Stomach (tissue), 9 donors: ENCODE results near the gene RAB18. TPM values are rescaled to one million over a fixed set of nuclear protein-coding genes. Genes with fewer than 3 reads are reported as not detected.
A peak's percentile ranks its signal among the peaks of the same experiment; 100 is the strongest.

Experiments
- DNase-seq, 2 donors: peaks; one replicate each; pipeline versions ENCODE4 v3.0.0 to v3.0.0-alpha.2; 2013 to 2019
- H3K27ac ChIP-seq, 5 donors: fragments of 200-600 bp in 4 of 5; sonication (generic) in 4 of 5; one replicate each; pipeline ENCODE4 v1.5.1; 2013 to 2019; ENCODE audit warnings: mild to moderate bottlenecking in 1 of 5, moderate library complexity in 1 of 5
- H3K27me3 ChIP-seq, 3 donors: fragments of 200-600 bp; sonication (generic); one replicate each; pipeline ENCODE4 v1.5.1; 2017 to 2019; ENCODE audit warnings: mixed run types in 1 of 3
- H3K36me3 ChIP-seq, 4 donors: fragments of 200-600 bp; sonication (generic); 1 replicate in 3 of 4; 2 replicates in 1 of 4; pipeline ENCODE4 v1.5.1; 2016 to 2019
- H3K4me1 ChIP-seq, 4 donors: fragments of 200-600 bp; sonication (generic); one replicate each; pipeline ENCODE4 v1.5.1; 2016 to 2019
- H3K4me3 ChIP-seq, 4 donors: fragments of 200-600 bp; sonication (generic) in 3 of 4; one replicate each; pipeline ENCODE4 v1.5.1; 2016 to 2019; ENCODE audit warnings: mild to moderate bottlenecking in 1 of 4
- H3K9me3 ChIP-seq, 4 donors: fragments of 200-600 bp; sonication (generic); one replicate each; pipeline ENCODE4 v1.5.1; 2016 to 2019
- EP300 ChIP-seq: sonication (generic); formaldehyde crosslinking; IDR thresholded peaks from one replicate; pipeline ENCODE4 v1.6.1; 2017; ENCODE audit warnings: antibody characterized with exemption
- POLR2A ChIP-seq, 4 donors: fragments of 450-650 bp; IDR thresholded peaks; one replicate each; pipeline ENCODE4 v1.6.1; 2016; ENCODE audit warnings: antibody characterized with exemption in 4 of 4, control low read depth in 2 of 4, mild to moderate bottlenecking in 1 of 4, moderate library complexity in 1 of 4
- POLR2AphosphoS5 ChIP-seq, 3 donors: sonication (generic); formaldehyde crosslinking; IDR thresholded peaks; one replicate each; pipeline ENCODE4 v1.6.1; 2016; ENCODE audit warnings: antibody characterized with exemption in 3 of 3
- WGBS, 5 donors: extraction: QIAGEN DNeasy Blood & Tissue Kit in 3 of 5; methylation state at CpG; one replicate each; pipeline versions ENCODE4 v1.1.5 to v1.1.7; 2013 to 2018; 5-methylcytosine and 5-hydroxymethylcytosine counted together
- intact Hi-C: fragments of 100-400 bp; cut with DNase I; formaldehyde crosslinking; loops from one replicate; pipeline ENCODE4 v1.15.1; 2023; ENCODE audit warnings: low total_unique reads
- polyA plus RNA-seq, 3 donors: library from polyadenylated mRNA; stranded (reverse); fragments of 200-250 nt; gene quantifications; one replicate each; pipeline ENCODE4 v1.2.3, GENCODE V29; 2013
- total RNA-seq, 5 donors: library from RNA; depleted of rRNA; stranded (reverse); fragments of >200 nt; gene quantifications; one replicate each; pipeline versions ENCODE4 v1.1.0 to v1.2.3, GENCODE V29; 2014 to 2016
- TF ChIP-seq, protein P1 (sequence below), 7 experiments: fragments of 450-650 bp in 4 of 7; fragments of 200-600 bp in 3 of 7; sonication (generic) in 3 of 7; IDR thresholded peaks; one replicate each; pipeline ENCODE4 v1.5.1; 2016 to 2019; ENCODE audit warnings: antibody characterized with exemption in 7 of 7, control low read depth in 2 of 7, mild to moderate bottlenecking in 1 of 7
- donor health status: healthy with polysubstance abuse.
- donor health status: Bipolar disorder and iron deficiency.
- donor health status: healthy.

Gene RAB18
- total and polyA plus RNA-seq, 8 donors, result 4.9 to 111 (median 35.1) TPM

DNA sequence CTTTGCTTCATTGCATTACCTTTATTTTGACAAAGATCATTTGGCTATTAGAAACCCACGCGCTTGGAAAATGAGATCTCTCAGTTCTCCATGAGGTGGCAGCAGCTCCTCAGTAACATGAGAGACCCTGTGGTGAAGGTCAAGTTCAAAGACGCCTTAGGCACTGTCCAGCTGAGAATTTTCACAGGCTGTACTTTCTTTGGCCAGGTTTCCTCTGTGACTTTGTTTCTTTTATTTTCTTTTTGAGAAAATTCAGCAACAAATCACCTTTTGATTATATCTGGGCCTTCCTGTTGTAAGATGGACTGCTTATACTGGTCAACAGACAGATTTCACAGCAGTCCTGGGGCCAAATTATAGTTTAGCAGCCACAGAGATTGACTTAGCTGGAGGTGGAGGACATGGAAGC, 54.5 kb downstream of the RAB18 start:
- Histone ChIP-seq H3K9me3 (no peaks in the 10 kb centered on the region), H3K36me3 (no peaks in the 10 kb centered on the region), H3K27me3 (no peaks in the 10 kb centered on the region), H3K27ac (no peak overlapping the region), H3K4me1 (peaks cover 0 to 6% (median 0%) of the 10 kb centered on the region in 4 donors), H3K4me3 (no peak overlapping the region)
- TF ChIP-seq, protein P1, sequence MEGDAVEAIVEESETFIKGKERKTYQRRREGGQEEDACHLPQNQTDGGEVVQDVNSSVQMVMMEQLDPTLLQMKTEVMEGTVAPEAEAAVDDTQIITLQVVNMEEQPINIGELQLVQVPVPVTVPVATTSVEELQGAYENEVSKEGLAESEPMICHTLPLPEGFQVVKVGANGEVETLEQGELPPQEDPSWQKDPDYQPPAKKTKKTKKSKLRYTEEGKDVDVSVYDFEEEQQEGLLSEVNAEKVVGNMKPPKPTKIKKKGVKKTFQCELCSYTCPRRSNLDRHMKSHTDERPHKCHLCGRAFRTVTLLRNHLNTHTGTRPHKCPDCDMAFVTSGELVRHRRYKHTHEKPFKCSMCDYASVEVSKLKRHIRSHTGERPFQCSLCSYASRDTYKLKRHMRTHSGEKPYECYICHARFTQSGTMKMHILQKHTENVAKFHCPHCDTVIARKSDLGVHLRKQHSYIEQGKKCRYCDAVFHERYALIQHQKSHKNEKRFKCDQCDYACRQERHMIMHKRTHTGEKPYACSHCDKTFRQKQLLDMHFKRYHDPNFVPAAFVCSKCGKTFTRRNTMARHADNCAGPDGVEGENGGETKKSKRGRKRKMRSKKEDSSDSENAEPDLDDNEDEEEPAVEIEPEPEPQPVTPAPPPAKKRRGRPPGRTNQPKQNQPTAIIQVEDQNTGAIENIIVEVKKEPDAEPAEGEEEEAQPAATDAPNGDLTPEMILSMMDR (IDR thresholded peaks at IDR 0.05), result peak in 5 of 7 experiments; percentile 44 to 78 (median 57)
- TF ChIP-seq POLR2A (IDR thresholded peaks at IDR 0.05) (no peak), POLR2AphosphoS5 (IDR thresholded peaks at IDR 0.05) (peak in 1 of 3 donors; percentile 17), EP300 (no peak)
- intact Hi-C loops, result loop anchor here (10.0 kb wide), 1 partner anchor 96 kb away; no protein-coding TSS in a partner anchor
- peak; percentile 42 to 82 for DNase-seq
- WGBS, 5 donors, result 0 to 8% (median 3%) methylated on average over 3 of the region's 3 CpGs

DNA sequence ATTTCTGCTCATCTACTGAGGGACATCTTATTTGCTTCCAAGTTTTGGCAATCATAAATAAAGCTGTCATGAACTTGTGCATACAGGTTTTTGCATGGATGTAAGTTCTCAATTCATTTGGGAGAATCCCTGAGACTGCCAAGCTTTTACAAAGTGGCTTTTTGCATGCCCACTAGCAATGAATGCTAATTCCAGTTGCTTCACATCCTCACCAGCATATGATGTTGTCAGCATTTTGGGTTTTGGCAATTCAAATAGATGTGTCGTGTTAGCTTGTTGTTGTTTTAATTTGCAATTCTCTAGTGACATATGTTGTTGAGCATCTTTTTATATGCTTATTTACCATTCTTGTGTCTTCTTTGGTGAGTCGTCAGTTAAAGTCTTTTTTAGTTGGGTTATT, 57.2 kb downstream of the RAB18 start:
- no peak overlapping the region for H3K4me3 ChIP-seq
- no peak overlapping the region for H3K27ac ChIP-seq
- DNase-seq, result no peak
- intact Hi-C loops, result no loop called here
- peaks cover 0 to 6% (median 0%) of the 10 kb centered on the region in 4 donors for H3K4me1 ChIP-seq
- H3K27me3 ChIP-seq, result no peaks in the 10 kb centered on the region
- TF ChIP-seq POLR2AphosphoS5 (IDR thresholded peaks at IDR 0.05), result no peak
- TF ChIP-seq, protein P1 (IDR thresholded peaks at IDR 0.05), result no peak
- no peak for TF ChIP-seq POLR2A (IDR thresholded peaks at IDR 0.05)
- no peak for TF ChIP-seq EP300
- H3K36me3 ChIP-seq, result no peaks in the 10 kb centered on the region
- no peaks in the 10 kb centered on the region for H3K9me3 ChIP-seq
- 71 to 78% (median 74%) methylated on average over 2 of the region's 2 CpGs for WGBS, 5 donors

DNA sequence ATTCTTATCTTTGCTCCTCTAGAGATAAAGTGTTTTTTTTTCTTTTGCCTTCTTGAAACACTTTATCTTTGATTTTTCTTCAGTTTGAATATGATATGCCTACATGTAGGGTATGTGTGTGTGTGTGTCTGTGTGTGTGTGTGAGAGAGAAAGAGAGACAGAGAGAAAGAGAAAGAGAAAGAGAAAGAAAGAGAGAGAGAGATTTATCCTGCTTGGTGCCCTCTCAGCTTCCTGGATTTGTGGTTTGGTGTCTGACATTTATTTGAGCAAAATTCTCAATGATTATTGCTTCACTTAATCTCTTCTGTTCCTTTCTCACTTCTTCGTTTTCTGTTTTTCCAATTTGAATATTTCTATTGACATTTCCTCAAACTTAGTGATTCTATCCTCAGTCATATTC, 60.3 kb downstream of the RAB18 start:
- no peaks in the 10 kb centered on the region for H3K36me3 ChIP-seq
- DNase-seq, result no peak
- H3K27me3 ChIP-seq, result no peaks in the 10 kb centered on the region
- H3K27ac ChIP-seq, result no peak overlapping the region
- intact Hi-C loops, result no loop called here
- H3K9me3 ChIP-seq, result no peaks in the 10 kb centered on the region
- 53 to 68% (median 62%) methylated on average over 1 of the region's 1 CpG for WGBS, 5 donors
- no peak overlapping the region for H3K4me3 ChIP-seq
- TF ChIP-seq POLR2A (IDR thresholded peaks at IDR 0.05) (no peak), EP300 (no peak), POLR2AphosphoS5 (IDR thresholded peaks at IDR 0.05) (no peak)
- TF ChIP-seq, protein P1 (IDR thresholded peaks at IDR 0.05), result no peak
- no peaks in the 10 kb centered on the region for H3K4me1 ChIP-seq

DNA sequence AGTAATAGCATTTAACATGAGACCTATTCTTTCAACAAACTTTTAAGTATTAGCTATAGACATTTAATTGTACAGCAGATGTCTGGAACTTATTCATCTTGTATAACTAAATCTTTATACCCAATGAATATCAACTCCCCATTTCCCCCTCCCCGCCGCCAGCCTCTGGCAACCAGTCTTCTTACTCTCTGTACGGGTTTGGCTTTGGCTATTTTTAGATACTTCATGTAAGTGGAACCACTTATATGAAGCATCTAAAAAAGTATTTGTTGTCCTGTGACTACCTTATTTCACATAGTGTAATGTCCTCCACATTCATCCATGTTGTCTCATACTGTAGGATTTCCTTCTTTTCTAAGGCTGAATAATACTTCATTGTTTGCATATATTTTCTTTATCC, 60.8 kb downstream of the RAB18 start:
- DNase-seq, result no peak
- intact Hi-C loops, result no loop called here
- H3K4me3 ChIP-seq, result no peak overlapping the region
- 81 to 95% (median 89%) methylated on average over 3 of the region's 3 CpGs for WGBS, 5 donors
- H3K4me1 ChIP-seq, result no peaks in the 10 kb centered on the region
- H3K9me3 ChIP-seq, result no peaks in the 10 kb centered on the region
- H3K36me3 ChIP-seq, result no peaks in the 10 kb centered on the region
- no peak overlapping the region for H3K27ac ChIP-seq
- H3K27me3 ChIP-seq, result no peaks in the 10 kb centered on the region
- TF ChIP-seq EP300 (no peak), POLR2A (IDR thresholded peaks at IDR 0.05) (no peak), POLR2AphosphoS5 (IDR thresholded peaks at IDR 0.05) (no peak)
- TF ChIP-seq, protein P1 (IDR thresholded peaks at IDR 0.05), result no peak
